ENCODE measurements around the gene NHSL1.

DNA sequence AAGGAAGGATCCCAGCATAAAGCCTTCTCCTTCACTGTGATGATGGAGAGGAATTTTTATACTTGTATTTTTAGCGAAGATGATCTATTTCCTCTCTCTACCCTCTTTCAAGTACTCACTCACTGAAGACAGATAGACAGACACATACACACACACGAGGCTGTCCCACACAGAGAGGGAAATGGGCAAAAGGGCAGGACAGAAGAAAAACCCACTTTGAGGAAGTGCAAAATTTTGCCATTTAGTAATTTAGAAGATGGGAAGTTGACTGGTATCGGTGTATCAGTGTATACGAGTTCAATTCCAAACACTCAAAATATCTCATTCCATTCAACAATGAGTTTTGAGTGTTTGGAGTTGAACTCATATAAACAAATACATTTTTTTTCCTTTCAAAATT lies 64.4 kb downstream of the NHSL1 start:
- TF ChIP-seq, protein P1, sequence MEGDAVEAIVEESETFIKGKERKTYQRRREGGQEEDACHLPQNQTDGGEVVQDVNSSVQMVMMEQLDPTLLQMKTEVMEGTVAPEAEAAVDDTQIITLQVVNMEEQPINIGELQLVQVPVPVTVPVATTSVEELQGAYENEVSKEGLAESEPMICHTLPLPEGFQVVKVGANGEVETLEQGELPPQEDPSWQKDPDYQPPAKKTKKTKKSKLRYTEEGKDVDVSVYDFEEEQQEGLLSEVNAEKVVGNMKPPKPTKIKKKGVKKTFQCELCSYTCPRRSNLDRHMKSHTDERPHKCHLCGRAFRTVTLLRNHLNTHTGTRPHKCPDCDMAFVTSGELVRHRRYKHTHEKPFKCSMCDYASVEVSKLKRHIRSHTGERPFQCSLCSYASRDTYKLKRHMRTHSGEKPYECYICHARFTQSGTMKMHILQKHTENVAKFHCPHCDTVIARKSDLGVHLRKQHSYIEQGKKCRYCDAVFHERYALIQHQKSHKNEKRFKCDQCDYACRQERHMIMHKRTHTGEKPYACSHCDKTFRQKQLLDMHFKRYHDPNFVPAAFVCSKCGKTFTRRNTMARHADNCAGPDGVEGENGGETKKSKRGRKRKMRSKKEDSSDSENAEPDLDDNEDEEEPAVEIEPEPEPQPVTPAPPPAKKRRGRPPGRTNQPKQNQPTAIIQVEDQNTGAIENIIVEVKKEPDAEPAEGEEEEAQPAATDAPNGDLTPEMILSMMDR (IDR thresholded peaks at IDR 0.05; ENCODE audit: low read length): no peak
- no peak for TF ChIP-seq EZH2 (optimal IDR thresholded peaks at IDR 0.05; ENCODE audit: low read depth, low read length)

Measured in MM.1S (cell line).